ENCODE measurements around the gene TRAF5.
"Not testable (repeated sequence)": the region's sequence is repeated elsewhere in the genome, so short reads cannot be mapped to it uniquely, and the experiment has no call there.

The TRAF5 gene

DNA sequence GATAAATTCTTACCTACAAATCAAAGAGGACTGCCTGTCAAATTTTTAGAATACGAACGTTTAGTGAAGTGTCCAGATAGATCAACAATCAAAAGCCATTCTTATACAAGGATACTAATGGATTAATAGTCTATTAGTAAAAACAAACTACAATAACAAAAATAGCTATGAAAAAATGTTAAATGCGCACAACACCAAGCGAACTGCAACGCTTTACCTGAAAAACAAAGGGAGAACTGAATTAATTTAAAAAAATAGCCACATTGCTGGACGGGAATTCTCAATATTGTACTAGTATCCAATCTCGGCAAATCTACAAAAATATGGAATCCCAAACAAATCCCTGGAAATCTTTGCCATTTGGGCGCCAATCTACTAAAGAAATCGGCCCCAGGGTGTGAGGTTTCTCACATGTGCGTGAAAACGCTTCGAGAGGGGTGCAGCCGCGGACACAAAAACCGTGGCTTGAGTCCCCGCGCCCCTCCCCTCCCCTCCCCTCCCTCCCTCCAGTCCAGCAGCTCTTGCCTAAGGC, 55.6 kb downstream of the TRAF5 start:
- DNase-seq: peak; percentile 65

DNA sequence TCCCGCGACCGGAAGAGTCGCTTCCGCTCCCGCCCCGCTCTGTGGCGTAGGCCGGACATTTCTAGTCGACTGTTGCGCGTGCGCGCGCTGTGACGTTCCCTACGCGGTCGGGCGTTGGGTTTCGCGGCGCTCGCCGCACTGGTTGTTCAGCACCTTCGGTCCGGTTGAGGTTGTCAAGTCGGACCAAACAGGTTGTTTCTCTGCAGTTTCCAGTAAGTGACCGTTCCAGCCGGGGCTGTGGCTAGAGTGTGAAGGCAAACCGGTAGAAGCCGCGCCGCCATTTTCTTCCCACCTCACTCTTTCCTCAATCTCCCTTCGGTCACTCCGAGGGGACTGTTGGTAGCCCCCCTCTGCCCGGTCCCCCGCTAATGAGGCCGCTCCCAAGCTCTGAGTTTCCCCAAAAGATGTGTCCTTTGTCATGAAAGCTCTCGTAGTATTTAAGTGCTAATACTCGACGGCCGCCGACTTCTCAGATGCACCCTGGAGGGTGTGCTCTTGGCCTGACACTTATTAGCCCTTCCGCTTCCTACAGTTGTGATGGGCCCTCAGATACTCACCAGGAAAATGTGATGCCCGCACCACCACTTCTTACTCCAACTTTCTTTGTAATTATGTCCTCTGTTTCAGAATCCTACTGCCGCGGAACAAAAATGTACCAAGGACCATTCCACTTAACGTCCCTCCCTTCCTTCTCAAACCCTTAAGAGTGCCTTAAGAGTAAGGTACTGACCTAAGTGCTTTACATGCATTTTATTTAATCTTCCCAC, 56.3 kb downstream of the TRAF5 start:
- peak; percentile 96 for DNase-seq

DNA sequence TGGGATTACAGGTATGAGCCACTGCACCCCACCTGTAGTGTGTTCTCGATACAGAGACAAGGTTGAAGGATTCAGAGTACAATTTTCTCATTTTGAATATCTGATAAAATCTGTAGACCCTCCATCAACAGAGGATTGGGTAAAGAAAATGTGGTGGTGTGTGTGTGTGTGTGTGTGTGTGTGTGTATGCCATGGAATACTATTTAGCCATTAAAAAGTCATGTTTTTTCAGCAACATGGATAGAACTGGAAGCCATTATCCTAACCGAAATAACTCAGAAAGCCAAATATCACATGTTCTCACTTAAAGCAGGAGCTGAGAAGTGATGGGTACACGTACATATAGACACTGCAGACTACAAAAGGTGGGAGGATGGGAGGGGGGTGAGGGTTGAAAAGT, 57.9 kb downstream of the TRAF5 start:
- DNase-seq: no peak

DNA sequence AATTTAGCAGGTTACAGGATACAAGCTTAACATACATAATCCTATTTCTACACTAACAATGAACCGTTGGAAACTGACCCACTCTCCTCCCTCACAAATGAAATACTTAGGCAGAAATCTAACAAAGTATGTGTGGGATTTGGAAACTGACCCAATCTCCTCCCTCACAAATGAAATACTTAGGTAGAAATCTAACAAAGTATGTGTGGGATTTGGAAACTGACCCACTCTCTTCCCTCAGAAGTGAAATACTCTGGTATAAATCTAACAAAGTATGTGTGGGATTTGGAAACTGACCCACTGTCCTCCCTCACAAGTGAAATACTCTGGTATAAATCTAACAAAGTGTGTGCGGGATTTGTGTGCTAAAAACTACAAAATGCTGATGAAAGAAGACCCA, 60.3 kb downstream of the TRAF5 start:
- no peak for DNase-seq

DNA sequence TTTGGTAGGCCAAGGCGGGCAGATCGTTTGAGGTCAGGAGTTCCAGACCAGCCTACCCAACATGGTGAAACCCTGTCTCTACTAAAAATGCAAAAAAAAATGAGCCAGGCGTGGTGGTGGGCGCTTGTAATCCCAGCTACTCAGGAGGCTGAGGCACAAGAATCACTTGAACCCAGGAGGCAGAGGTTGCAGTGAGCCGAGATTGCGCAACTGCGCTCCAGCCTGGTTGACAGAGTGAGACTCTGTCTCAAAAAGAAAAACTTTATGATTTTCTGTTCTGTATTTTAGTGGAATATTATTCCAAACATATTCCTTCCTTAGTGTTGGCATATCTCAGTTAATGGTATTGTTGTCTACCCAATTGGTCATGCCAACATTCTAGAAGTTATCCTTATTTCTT, 64.2 kb downstream of the TRAF5 start:
- DNase-seq: not testable (repeated sequence)

DNA sequence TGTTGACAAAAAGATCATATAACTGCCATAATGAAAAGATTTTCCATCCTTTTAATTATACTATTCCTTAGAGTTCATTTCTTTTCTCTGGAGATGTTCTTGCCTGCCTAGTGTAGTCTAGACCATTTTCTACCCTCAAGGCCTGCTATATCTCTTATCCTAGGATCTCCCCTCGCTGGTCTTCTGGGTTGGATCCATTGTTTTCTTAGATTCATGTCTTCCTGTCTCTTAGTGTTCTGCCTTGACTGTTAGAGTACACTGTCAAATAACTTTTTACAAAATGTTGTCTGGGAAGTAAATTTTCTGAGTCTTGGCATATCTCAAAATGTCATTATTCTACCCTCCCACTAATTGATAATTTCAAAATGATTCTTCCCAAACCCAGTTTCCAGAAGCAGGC, 66.6 kb downstream of the TRAF5 start:
- DNase-seq: no peak

DNA sequence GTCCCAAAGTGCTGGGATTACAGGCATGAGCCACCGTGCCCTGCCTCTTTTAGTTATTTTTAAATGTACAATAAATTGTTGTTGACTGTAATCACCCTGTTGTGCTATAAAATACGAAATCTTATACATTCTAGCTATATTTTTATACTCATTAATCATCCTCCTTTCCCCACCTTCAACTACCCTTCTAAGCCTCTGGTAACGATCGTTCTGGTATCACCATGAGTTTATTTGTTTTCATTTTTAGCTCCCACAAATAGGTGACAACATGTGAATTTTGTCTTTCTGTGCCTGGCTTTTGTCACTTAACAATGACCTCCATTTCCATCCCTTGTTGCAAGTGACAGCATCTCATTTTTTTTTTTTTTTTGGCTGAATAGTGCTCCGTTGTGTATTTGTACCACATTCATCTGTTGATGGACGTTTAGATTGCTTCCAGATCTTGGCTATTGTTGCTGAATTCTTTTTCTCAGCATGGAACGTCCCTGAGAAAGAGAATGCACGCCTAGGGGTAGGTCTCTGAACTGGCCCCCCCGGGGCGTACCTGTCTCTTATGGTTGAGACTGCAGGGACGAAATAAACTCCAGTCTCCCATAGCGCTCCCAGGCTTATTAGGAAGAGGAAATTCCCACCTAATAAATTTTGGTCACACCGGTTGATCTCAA, 71.8 kb downstream of the TRAF5 start:
- not testable (repeated sequence) for DNase-seq

DNA sequence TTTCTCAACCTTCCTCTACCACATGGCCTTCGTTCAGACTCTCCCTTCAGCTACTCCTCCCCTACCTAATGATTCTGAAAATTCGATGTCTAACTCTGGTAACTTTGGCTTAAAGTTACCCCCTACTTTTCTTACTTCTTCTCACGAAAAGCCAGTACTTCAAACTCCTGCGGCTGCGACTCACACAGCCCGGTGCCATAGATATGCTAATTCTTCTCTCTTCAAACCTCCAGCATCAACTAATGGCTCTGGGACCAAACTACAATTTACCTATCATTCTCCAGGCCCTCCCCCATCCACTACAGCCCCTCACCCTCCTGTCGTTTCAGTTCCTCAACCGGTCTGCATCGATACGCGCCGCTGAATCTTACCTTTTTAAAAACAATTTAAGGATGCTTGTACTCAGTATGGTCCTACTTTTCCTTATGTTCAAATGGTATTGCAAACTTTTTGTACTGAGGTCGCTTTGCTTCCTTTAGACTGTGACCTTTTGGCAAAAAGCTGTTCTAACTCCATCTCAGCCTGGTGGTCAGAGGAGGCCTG, 73.3 kb downstream of the TRAF5 start:
- DNase-seq: not testable (repeated sequence)

DNA sequence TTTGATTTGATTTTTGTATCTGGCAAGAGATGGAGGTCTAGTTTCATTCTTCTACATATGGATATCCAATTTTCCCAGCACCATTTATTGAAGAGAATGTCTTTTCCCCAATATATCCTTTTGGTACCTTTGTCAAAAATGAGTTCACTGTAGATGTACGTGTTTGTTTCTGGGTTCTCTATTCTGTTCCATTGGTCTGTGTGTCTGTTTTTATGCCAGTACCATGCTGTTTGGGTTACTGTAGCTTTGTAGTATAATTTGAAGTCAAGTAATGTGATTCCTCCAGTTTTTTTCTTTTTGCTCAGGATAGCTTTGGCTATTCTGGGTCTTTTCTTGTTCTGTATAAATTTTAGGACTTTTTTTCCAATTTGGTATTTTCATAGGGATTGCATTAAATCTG, 75.1 kb downstream of the TRAF5 start:
- not testable (repeated sequence) for DNase-seq

DNA sequence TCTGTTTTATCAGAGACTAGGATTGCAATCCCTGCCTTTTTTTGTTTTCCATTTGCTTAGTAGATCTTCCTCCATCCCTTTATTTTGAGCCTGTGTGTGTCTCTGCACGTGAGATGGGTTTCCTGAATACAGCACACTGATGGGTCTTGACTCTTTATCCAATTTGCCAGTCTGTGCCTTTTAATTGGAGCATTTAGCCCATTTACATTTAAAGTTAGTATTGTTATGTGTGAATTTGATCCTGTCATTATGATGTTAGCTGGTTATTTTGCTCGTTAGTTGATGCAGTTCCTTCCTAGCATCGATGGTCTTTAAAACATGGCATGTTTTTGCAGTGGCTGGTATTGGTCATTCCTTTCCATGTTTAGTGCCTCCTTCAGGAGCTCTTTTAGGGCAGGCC, 79.5 kb downstream of the TRAF5 start:
- DNase-seq: not testable (repeated sequence)

DNA sequence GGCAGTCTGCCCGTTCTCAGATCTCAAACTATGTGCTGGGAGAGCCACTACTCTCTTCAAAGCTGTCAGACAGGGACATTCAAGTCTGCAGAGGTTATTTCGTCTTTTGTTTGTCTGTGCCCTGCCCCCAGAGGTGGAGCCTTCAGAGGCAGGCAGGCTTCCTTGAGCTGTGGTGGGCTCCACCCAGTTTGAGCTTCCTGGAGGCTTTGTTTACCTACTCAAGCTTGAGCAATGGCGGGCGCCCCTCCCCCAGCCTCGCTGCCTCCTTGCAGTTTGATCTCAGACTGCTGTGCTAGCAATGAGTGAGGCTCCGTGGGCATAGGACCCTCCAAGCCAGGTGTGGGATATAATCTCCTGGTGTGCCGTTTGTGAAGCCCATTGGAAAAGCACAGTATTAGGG, 81.1 kb downstream of the TRAF5 start:
- DNase-seq: not testable (repeated sequence)

DNA sequence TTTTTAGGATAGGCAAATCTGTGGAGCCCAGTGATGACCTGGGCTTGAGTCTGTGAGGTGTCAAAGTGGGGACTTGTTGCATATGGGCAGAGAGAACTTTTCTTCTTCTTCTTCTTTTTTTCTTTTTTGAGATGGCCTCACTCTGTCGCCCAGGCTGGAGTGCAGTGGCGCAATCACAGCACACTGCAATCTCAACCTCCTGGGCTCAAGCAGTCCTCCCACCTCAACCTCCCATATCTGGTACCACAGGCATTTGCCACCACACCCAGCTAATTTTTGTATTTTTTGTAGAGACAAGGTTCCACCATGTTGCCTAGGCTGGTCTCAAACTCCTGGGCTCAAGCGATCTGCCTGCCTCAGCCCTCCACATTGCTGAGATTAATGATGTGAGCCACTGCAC, 85.0 kb downstream of the TRAF5 start:
- no peak for DNase-seq

DNA sequence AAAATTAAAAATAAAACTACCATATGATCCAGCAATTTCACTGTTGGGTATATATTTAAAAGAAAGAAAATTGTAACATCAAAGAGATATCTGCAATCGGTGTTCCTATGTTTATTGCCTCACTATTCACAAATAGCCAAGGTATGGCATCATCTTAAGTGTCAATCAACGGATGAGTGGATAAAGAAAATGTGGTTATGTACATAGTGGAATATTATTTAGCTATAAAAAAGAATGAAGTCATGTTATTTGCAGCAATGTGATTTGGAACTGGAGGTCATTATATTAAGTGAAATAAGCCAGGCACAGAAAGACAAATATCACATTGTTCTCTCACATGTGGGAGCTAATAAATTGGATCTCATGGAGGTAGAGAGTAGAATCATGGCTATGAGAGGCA, 89.1 kb downstream of the TRAF5 start:
- no peak for DNase-seq

DNA sequence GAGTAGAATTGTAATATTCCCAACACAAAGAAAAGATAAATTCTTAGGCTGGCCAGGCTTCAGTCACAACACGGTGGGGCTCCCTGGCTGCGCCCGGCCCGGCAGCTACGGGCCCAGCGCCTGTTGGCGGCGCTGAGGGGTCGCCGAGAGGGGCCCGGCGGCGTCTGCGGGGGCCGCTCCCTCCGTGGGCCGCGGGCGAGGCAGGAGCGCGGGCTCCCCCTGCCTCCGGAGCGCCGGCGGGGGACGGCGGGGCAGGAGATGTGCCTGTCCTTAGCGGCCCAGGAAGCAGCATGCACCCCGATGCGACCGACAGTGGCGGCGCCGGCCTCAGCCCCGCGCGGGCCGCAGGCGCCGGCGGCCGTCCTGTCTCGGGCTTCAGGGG, 89.6 kb downstream of the TRAF5 start:
- DNase-seq: not testable (repeated sequence)

DNA sequence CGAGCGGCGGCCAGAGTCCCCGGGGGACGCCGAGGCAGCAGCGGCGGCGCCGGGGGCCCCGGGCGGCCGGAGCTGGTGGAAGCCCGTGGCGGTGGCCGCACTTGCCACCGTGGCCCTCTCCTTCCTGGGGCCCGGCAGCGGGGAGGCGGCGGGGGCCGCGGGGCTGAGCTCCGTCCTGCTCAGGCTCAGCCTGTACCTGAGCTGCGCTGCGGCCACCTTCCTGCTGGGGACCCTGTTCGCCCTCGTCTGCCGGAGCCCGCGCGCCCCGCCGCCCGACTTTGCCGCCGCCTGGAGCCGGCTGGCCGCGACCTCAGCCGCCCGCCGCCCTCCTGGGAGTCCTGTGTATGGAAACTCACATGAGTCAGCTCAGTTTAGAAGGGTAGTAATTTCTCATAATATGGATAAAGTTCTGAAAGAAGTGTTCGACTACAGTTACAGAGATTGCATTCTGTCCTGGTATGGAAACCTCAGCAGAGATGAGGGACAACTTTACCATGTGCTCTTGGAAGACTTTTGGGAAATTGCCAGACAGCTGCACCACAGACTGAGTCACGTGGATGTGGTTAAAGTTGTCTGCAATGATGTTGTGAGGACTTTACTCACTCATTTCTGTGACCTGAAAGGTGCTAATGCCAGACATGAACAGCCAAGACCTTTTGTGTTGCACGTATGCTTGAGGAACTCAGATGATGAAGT, 90.1 kb downstream of the TRAF5 start:
- DNase-seq: not testable (repeated sequence)

DNA sequence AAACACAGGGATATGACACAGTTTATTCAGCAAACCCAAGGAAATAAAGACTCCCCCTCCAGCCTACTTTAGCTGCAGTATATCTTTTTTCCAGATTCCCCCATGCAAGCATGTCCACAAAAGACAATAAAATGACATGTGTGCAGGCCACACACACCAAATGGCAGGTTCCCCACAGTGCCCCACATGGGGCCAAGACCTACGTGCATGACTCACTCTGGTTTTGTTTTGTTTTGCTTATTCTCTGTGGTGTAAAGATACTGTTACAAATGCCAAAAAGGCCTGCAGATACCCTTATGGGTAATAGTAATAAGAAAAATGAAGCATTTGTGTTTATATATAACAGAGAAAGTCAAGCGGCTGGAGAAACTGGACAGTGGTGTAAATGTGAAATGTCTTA, 93.8 kb downstream of the TRAF5 start:
- DNase-seq: no peak

DNA sequence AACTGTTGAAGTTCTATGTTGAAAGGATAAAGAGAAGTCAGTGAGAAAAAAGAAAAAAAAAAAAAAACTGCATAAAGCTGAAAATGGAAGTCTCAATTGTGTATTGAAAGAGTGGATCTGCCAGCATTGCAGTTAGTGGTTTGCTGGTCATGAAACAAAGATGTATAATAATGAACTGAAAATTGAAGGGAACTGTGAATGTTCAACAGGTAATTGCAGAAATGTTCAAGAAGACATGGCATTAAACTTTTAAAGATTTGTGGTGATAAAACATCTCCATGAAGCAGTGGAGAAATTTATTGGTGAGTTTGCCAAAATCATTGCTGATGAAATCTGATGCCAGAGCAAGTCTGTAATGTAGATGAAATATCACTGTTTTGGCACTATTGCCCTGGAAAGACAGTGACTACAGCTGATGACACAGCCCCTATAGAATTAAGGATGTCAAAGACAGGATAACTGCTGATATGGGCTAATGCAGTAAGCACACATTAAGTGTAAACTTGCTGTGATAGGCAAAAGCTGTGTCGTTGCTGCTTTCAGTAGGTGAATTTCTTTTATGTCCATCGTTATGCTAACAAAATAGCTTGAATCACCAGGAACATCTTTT, 94.3 kb downstream of the TRAF5 start:
- DNase-seq: no peak

DNA sequence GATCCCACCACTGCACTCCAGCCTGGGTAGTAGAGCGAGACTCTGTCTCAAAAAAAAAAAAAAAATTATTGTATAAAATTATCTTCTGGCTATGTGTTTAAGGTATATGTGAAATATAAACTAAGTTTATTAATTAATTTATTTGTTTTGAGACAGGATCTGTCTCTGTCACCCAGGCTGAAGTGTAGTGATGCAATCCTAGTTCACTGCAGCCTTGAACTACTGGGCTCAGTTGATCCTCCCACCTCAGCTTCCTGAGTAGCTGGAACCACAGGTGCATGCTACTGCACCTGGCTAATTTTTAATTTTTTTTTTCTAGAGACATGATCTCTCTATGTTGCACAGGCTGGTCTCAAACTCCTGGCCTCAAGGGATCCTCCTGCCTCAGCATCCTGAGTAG, 97.4 kb downstream of the TRAF5 start:
- no peak for DNase-seq

Data from NCI-H1092 treated with DMSO at 0.1 percent for 48 hours (cell line).